Measurements from ENCODE around the gene DPYSL4.

DNA sequence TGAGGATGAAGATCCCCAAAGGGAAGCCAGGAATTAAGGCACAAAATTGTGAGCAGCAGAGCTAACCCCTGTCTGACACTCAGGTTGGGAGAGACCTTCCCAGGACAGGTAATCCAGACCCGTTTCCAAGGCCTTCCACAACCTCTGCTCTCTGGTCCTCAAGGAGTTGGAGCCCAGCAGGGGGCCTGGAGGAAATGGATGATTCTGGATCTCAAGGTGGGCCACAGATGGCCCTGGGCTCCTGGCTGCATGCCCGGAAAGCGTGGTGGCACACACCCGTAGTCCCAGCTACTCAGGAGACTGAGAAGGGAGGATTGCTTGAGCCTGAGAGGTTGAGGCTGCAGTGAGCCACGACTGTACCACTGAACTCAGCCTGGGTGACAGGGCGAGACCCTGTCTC is 42.3 kb downstream of the DPYSL4 start:
- TF ChIP-seq CTCF (IDR thresholded peaks at IDR 0.05) (no peak), REST (IDR thresholded peaks at IDR 0.05; ENCODE audit: insufficient read depth in 1 of 2, low read depth in 2 of 2, low read length in 1 of 2) (no peak)

Data from Panc1 (cell line).